COLO829 (cell line): ENCODE measurements around the gene THOC2.
"Not testable (repeated sequence)": the region's sequence is repeated elsewhere in the genome, so short reads cannot be mapped to it uniquely, and the experiment has no call there.

Experiments used
- DNase-seq: peaks from one replicate; pipeline ENCODE4 v3.0.0; 2012; ENCODE audit warnings: low spot score

Gene THOC2

GRCh38 chrX:123664467-123665167, 68.2 kb downstream of the THOC2 start:
- peak; percentile 2 for DNase-seq

GRCh38 chrX:123663720-123664119, 69.1 kb downstream of the THOC2 start:
- not testable (repeated sequence) for DNase-seq

- not testable (repeated sequence) for DNase-seq
Observed at GRCh38 chrX:123656507-123656906, 76.3 kb downstream of the THOC2 start.

- DNase-seq: not testable (repeated sequence)
Observed at GRCh38 chrX:123648811-123649181, 84.1 kb downstream of the THOC2 start.

- no peak for DNase-seq
Observed at GRCh38 chrX:123648028-123648810, 84.6 kb downstream of the THOC2 start.

GRCh38 chrX:123647244-123647643, 85.6 kb downstream of the THOC2 start:
- no peak for DNase-seq

- no peak for DNase-seq
Observed at GRCh38 chrX:123629502-123629901, 103.3 kb downstream of the THOC2 start.

- no peak for DNase-seq
Observed at GRCh38 chrX:123626962-123627361, 105.9 kb downstream of the THOC2 start.

- no peak for DNase-seq
Observed at GRCh38 chrX:123625952-123626351, 106.9 kb downstream of the THOC2 start.

- DNase-seq: no peak
Observed at GRCh38 chrX:123625477-123625876, 107.4 kb downstream of the THOC2 start.

GRCh38 chrX:123617007-123617406, 115.8 kb downstream of the THOC2 start:
- no peak for DNase-seq

GRCh38 chrX:123610915-123611314, 121.9 kb downstream of the THOC2 start:
- DNase-seq: no peak

GRCh38 chrX:123607806-123608205, 125.0 kb downstream of the THOC2 start:
- no peak for DNase-seq

GRCh38 chrX:123607270-123607669, 125.6 kb downstream of the THOC2 start:
- no peak for DNase-seq

- DNase-seq: no peak
Observed at GRCh38 chrX:123603491-123603890, 129.4 kb downstream of the THOC2 start.

GRCh38 chrX:123601437-123601836, 131.4 kb downstream of the THOC2 start:
- DNase-seq: no peak

GRCh38 chrX:123600181-123600580, 132.7 kb downstream of the THOC2 start:
- no peak for DNase-seq

GRCh38 chrX:123590842-123591486, 141.9 kb downstream of the THOC2 start:
- no peak for DNase-seq

- DNase-seq: no peak
Observed at GRCh38 chrX:123588723-123589122, 144.1 kb downstream of the THOC2 start.

GRCh38 chrX:123581586-123581985, 151.3 kb downstream of the THOC2 start:
- no peak for DNase-seq

GRCh38 chrX:123580792-123581191, 152.1 kb downstream of the THOC2 start:
- peak; percentile 10 for DNase-seq

- not testable (repeated sequence) for DNase-seq
Observed at GRCh38 chrX:123574027-123574426, 158.8 kb downstream of the THOC2 start.

- no peak for DNase-seq
Observed at GRCh38 chrX:123570011-123570590, 162.8 kb downstream of the THOC2 start.
